GM23338 (cell line): ENCODE results near the gene RAB25. TPM values are rescaled to one million over a fixed set of nuclear protein-coding genes. Genes with fewer than 3 reads are reported as not detected.

Experiments
- ATAC-seq: fragments of 200-7000 bp; cut with Tn5 transposase; 3 replicates; pipeline ENCODE4 v1.9.1; 2020
- DNase-seq: peaks from one replicate; pipeline ENCODE4 v3.0.0-alpha.2; 2015; ENCODE audit warnings: low spot score
- H2AFZ ChIP-seq: fragments of 200-600 bp; sonication (generic); 2 replicates; pipeline ENCODE4 v1.8.0; 2016; ENCODE audit warnings: antibody characterized with exemption, mild to moderate bottlenecking, moderate library complexity
- H3F3A ChIP-seq: fragments of 200-600 bp; sonication (generic); replicated peaks from 2 replicates; pipeline ENCODE4 v1.8.0; 2017; ENCODE audit warnings: antibody characterized with exemption, mixed run types, low read depth
- H3K27ac ChIP-seq: fragments of 200-600 bp; sonication (generic); 2 replicates; pipeline ENCODE4 v1.6.1; 2016; ENCODE audit warnings: low read depth
- H3K27me3 ChIP-seq: fragments of 200-600 bp; sonication (generic); 2 replicates; pipeline ENCODE4 v1.8.0; 2016; ENCODE audit warnings: mild to moderate bottlenecking, mixed run types, moderate library complexity; ENCODE audit not compliant: insufficient read depth
- H3K36me3 ChIP-seq: fragments of 200-600 bp; sonication (generic); 2 replicates; pipeline ENCODE4 v1.8.0; 2016; ENCODE audit warnings: mild to moderate bottlenecking; ENCODE audit not compliant: insufficient read depth
- H3K4me1 ChIP-seq: fragments of 200-600 bp; sonication (generic); 2 replicates; pipeline ENCODE4 v1.8.0; 2016; ENCODE audit warnings: mild to moderate bottlenecking, moderate library complexity; ENCODE audit not compliant: insufficient read depth
- H3K4me2 ChIP-seq: fragments of 200-600 bp; sonication (generic); 2 replicates; pipeline ENCODE4 v1.7.1; 2017; ENCODE audit warnings: mixed run types
- H3K4me3 ChIP-seq: fragments of 200-600 bp; sonication (generic); 2 replicates; pipeline ENCODE4 v1.6.1; 2016; ENCODE audit warnings: mixed run types
- H3K79me2 ChIP-seq: fragments of 200-600 bp; sonication (generic); replicated peaks from 2 replicates; pipeline ENCODE4 v1.8.0; 2017; ENCODE audit warnings: mild to moderate bottlenecking; ENCODE audit not compliant: insufficient read depth
- H3K9me2 ChIP-seq: fragments of 200-600 bp; sonication (generic); 2 replicates; pipeline ENCODE4 v1.8.0; 2017; ENCODE audit not compliant: insufficient read depth
- H4K20me1 ChIP-seq: fragments of 200-600 bp; sonication (generic); replicated peaks from 2 replicates; pipeline ENCODE4 v1.8.0; 2017; ENCODE audit warnings: mild to moderate bottlenecking; ENCODE audit not compliant: insufficient read depth
- H3K27ac Mint-ChIP-seq: 2 replicates; pipeline ENCODE4 v1.8.0; 2020; ENCODE audit warnings: inconsistent platforms, mild to moderate bottlenecking, moderate library complexity, mixed read lengths
- H3K27me3 Mint-ChIP-seq: 3 replicates; pipeline ENCODE4 v1.8.0; 2022; ENCODE audit warnings: low read depth, mild to moderate bottlenecking, moderate library complexity, mixed read lengths, inconsistent platforms; ENCODE audit not compliant: insufficient read depth, poor library complexity
- H3K36me3 Mint-ChIP-seq: 3 replicates; pipeline ENCODE4 v1.8.0; 2021; ENCODE audit warnings: low read depth, mild to moderate bottlenecking, inconsistent platforms, moderate library complexity, mixed read lengths
- H3K4me1 Mint-ChIP-seq: 3 replicates; pipeline ENCODE4 v1.8.0; 2020; ENCODE audit warnings: mild to moderate bottlenecking, inconsistent platforms, mixed read lengths
- H3K4me3 Mint-ChIP-seq: 3 replicates; pipeline ENCODE4 v1.8.0; 2021; ENCODE audit warnings: moderate library complexity, mild to moderate bottlenecking, inconsistent platforms, mixed read lengths
- H3K9me3 Mint-ChIP-seq: 3 replicates; pipeline ENCODE4 v1.8.0; 2020; ENCODE audit warnings: moderate library complexity, mild to moderate bottlenecking, inconsistent platforms, mixed read lengths
- CREB1 ChIP-seq: fragments of 250-450 bp; sonication (Bioruptor Pico); IDR thresholded peaks from 2 replicates; pipeline ENCODE4 v1.5.0; 2020; ENCODE audit warnings: low read depth, mild to moderate bottlenecking, moderate library complexity
- CTCF ChIP-seq, 2 experiments: fragments of 200-600 bp in 1 of 2; sonication (generic) in 1 of 2; conservative IDR thresholded peaks; 2 replicates each; pipeline versions ENCODE4 v1.5.1 to v1.6.1; 2016 to 2017; ENCODE audit warnings: antibody characterized with exemption in 2 of 2, low read depth in 2 of 2, mild to moderate bottlenecking in 2 of 2, moderate library complexity in 1 of 2
- ETS1 ChIP-seq: IDR thresholded peaks from 2 replicates; pipeline ENCODE4 v1.6.1; 2016; ENCODE audit warnings: antibody characterized with exemption
- EZH2 ChIP-seq: fragments of 200-600 bp; sonication (generic); IDR thresholded peaks from one replicate; pipeline ENCODE4 v1.8.0; 2017; ENCODE audit warnings: antibody characterized with exemption, mild to moderate bottlenecking, low read depth; ENCODE audit not compliant: unreplicated experiment
- EZH2phosphoT487 ChIP-seq: fragments of 200-600 bp; sonication (generic); IDR thresholded peaks from one replicate; pipeline ENCODE4 v1.8.1; 2018; ENCODE audit warnings: antibody characterized with exemption; ENCODE audit not compliant: unreplicated experiment
- JUNB ChIP-seq: IDR thresholded peaks from one replicate; pipeline ENCODE4 v1.6.1; 2016; ENCODE audit warnings: antibody characterized with exemption; ENCODE audit not compliant: unreplicated experiment
- NANOG ChIP-seq: IDR thresholded peaks from 2 replicates; pipeline ENCODE4 v1.6.1; 2016; ENCODE audit warnings: antibody characterized with exemption, borderline replicate concordance
- POLR2AphosphoS5 ChIP-seq: IDR thresholded peaks from 2 replicates; pipeline ENCODE4 v1.6.1; 2016; ENCODE audit warnings: antibody characterized with exemption, low read depth
- REST ChIP-seq: IDR thresholded peaks from one replicate; pipeline ENCODE4 v1.6.1; 2018; ENCODE audit warnings: antibody characterized with exemption; ENCODE audit not compliant: unreplicated experiment
- STAT1 ChIP-seq: IDR thresholded peaks from one replicate; pipeline ENCODE4 v1.6.1; 2016; ENCODE audit warnings: antibody characterized with exemption; ENCODE audit not compliant: unreplicated experiment
- ZNF114 ChIP-seq: fragments of 250-450 bp; sonication (Bioruptor Pico); IDR thresholded peaks from 2 replicates; pipeline ENCODE4 v1.5.0; 2020; ENCODE audit warnings: mild to moderate bottlenecking, moderate library complexity
- ZNF331 ChIP-seq: fragments of 250-450 bp; sonication (Bioruptor Pico); IDR thresholded peaks from 2 replicates; pipeline ENCODE4 v1.5.0; 2020; ENCODE audit warnings: low read depth, mild to moderate bottlenecking, moderate library complexity
- ZNF462 ChIP-seq: fragments of 250-450 bp; sonication (Bioruptor Pico); IDR thresholded peaks from 2 replicates; pipeline ENCODE4 v1.5.0; 2020; ENCODE audit warnings: mild to moderate bottlenecking, moderate library complexity
- long read RNA-seq: library from polyadenylated mRNA; unstranded; transcript quantifications from one replicate; pipeline ENCODE4 v2.0.0, GENCODE V29; 2020; ENCODE audit not compliant: unreplicated experiment
- polyA plus RNA-seq: library from polyadenylated mRNA; unstranded; fragments of >200 nt; fragmentation: Nextera tagmentation; extraction: Ambion mirVana; gene quantifications from 2 replicates; pipeline ENCODE4 v1.2.1, GENCODE V29; 2016
- total RNA-seq: library from RNA; depleted of rRNA; stranded (reverse); fragments of >200 nt; shearing (Covaris generic); gene quantifications from 2 replicates; pipeline ENCODE4 v1.2.3, GENCODE V29; 2014; rRNA removed

RAB25 gene
- total RNA-seq (21.3 and 30.0 TPM in 2 replicates), polyA plus RNA-seq (42.7 and 47.3 TPM in 2 replicates)
- long read RNA-seq, transcript RAB25-203 (4 exons, 681 nt), result minor isoform, 22 of 74 reads
- long read RNA-seq, transcript RAB25-201 (5 exons, 1,110 nt), result major isoform, 48 of 74 reads
- long read RNA-seq, partial matches to known transcripts, result 2 of 74 reads
- long read RNA-seq, other reads (novel, unspliced or antisense), result 2 of 74 reads

- Mint-ChIP-seq H3K27me3 (peaks cover 13% of the 10 kb centered on the region), H3K4me3 (peak within 1 kb of the TSS; percentile 88), H3K4me1 (peaks cover 40% of the 10 kb centered on the region), H3K27ac (peak within 1 kb of the TSS; percentile 98), H3K36me3 (peaks cover 22% of the 10 kb centered on the region), H3K9me3 (no peaks in the 10 kb centered on the region)
- ATAC-seq (peak; percentile 80), DNase-seq (peak; percentile 96)
- peak within 1 kb of the TSS; percentile 99 for H3K27ac ChIP-seq
- H3K9me2 ChIP-seq, result no peaks in the 10 kb centered on the region
- H3K79me2 ChIP-seq, result peaks cover 9% of the 10 kb centered on the region; the same call in 1 of the 2 replicates
- H2AFZ ChIP-seq, result peak within 1 kb of the TSS; percentile 88
- H3K27me3 ChIP-seq, result peaks cover 7% of the 10 kb centered on the region; the same call in 1 of the 2 replicates
- H4K20me1 ChIP-seq, result peaks cover 9% of the 10 kb centered on the region
- no peaks in the 10 kb centered on the region for H3K36me3 ChIP-seq
- peak within 1 kb of the TSS; percentile 59 for H3K4me3 ChIP-seq
- peak; percentile 94 for TF ChIP-seq CREB1 (CRISPR knock-in tag)
- no peak for TF ChIP-seq EZH2
- TF ChIP-seq ZNF331 (CRISPR knock-in tag), result no peak
- TF ChIP-seq ETS1, result peak; percentile 39; the same call in 1 of the 2 replicates
- TF ChIP-seq JUNB, result no peak
- TF ChIP-seq ZNF114 (CRISPR knock-in tag), result no peak
- no peak for TF ChIP-seq NANOG
- peak in 1 of 2 experiments; percentile 29; a peak in 1 of 4 replicates for TF ChIP-seq CTCF (conservative IDR thresholded peaks at IDR 0.05; ENCODE audit: low read depth in 2 of 2)
- TF ChIP-seq REST, result no peak
- no peak for TF ChIP-seq EZH2phosphoT487
- 0 out of 2 replicates have a peak, but pooled peaks have one; percentile 8 for TF ChIP-seq ZNF462
- TF ChIP-seq POLR2AphosphoS5, result peak; percentile 68
- TF ChIP-seq STAT1, result no peak
- H3F3A ChIP-seq, result peaks cover 28% of the 10 kb centered on the region
- H3K4me2 ChIP-seq, result peak within 1 kb of the TSS; percentile 85
- H3K4me1 ChIP-seq, result peaks cover 18% of the 10 kb centered on the region
Observed at GRCh38 chr1:156060937-156061636, at the start of gene RAB25. Gene RAB25 (plus strand): TSS chr1:156061160. CDS start chr1:156061401, 241 bp downstream.
